ENCODE data around the gene CPSF4L. TPM values are rescaled to one million over a fixed set of nuclear protein-coding genes. Genes with fewer than 3 reads are reported as not detected.

Gene CPSF4L
- total and polyA plus RNA-seq, 2 of the 13 experiments (the other 11 are each of a cell fraction or from before 2014, with no cell fraction given) = 0.73 to 1.6 TPM

GRCh38 chr17:73203135-73203787 lies 58.4 kb downstream of the CPSF4L start:
- intact Hi-C loops (cut with micrococcal nuclease; ENCODE audit: unreplicated experiment) (loop anchor here (5.0 kb wide), 3 partner anchors 109 to 611 kb away; partner anchors contain the start of gene CDC42EP4), in situ Hi-C loops (cut with HindIII; ENCODE audit: extremely low pct_ligation_motif_present, low pct_unique_long_range_greater_than_20kb) (no loop called here)
- Histone ChIP-seq H3K4me3 (replicated peaks in 1 of 3; ENCODE audit: insufficient read depth in 1 of 3, low read depth in 2 of 3, low read length in 3 of 3) (peak overlapping the region in 2 of 3 experiments; percentile 2 to 36; a peak in 1 of 6 replicates), H3K27ac (ENCODE audit: extremely low read length, insufficient read depth, low read length) (peak overlapping the region; percentile 83), H2AFZ (ENCODE audit: low read length) (no peak overlapping the region), H3K4me1 (ENCODE audit: insufficient read depth, low read length) (peaks cover 70% of the 10 kb centered on the region), H4K20me1 (ENCODE audit: insufficient read depth, low read length) (peaks cover 3% of the 10 kb centered on the region; the same call in 1 of the 2 replicates), H3K79me2 (ENCODE audit: insufficient read depth, low read length) (peaks cover 12% of the 10 kb centered on the region), H3K36me3 (replicated peaks in 1 of 2; ENCODE audit: control insufficient read depth in 1 of 2, insufficient read depth in 2 of 2, low read length in 2 of 2) (peaks cover 26 to 66% of the 10 kb centered on the region in 2 experiments), H3K27me3 (ENCODE audit: control insufficient read depth in 1 of 2, insufficient read depth in 2 of 2, low read length in 2 of 2) (no peaks in the 10 kb centered on the region), H3K9ac (ENCODE audit: insufficient read depth, low read depth, low read length) (peak overlapping the region; percentile 57), H3K9me3 (ENCODE audit: low read length) (no peaks in the 10 kb centered on the region), H3K4me2 (ENCODE audit: low read depth, low read length) (peak overlapping the region; percentile 67)
- POLR2A ChIA-PET = interaction anchor here (0.6 to 4.4 kb wide), 9 partner anchors 9 to 711 kb away, joined by 3 to 47 read pairs (median 4); partner anchors contain the start of gene CDC42EP4
- CTCF ChIA-PET (ENCODE audit: low intra/inter-chr PET ratio, low total read pairs) = no interaction called here
- FAIRE-seq = peak; percentile 90
- BruUV-seq (replicated peaks) = no TSS peak
- peak; percentile 96 for DNase-seq (ENCODE audit: low spot score)
- WGBS (ENCODE audit: low lambda C conversion rate) = 14% methylated on average over 8 of the region's 8 CpGs
- peak; percentile 41 for ATAC-seq
- TF ChIP-seq ZNF644 (CRISPR knock-in tag; IDR thresholded peaks at IDR 0.05; ENCODE audit: low read depth) (0 out of 2 replicates have a peak, but pooled peaks have one; percentile 40), IRF9 (CRISPR knock-in tag; IDR thresholded peaks at IDR 0.05; ENCODE audit: borderline replicate concordance) (no peak), ZNF414 (CRISPR knock-in tag; IDR thresholded peaks at IDR 0.05) (no peak), ZNF563 (CRISPR knock-in tag; IDR thresholded peaks at IDR 0.05) (no peak), HMGA1 (CRISPR knock-in tag; conservative IDR thresholded peaks at IDR 0.05) (no peak), SIN3B (IDR thresholded peaks at IDR 0.05; ENCODE audit: low read length) (no peak), ZNF280D (CRISPR knock-in tag; IDR thresholded peaks at IDR 0.05) (no peak), CEBPG (CRISPR knock-in tag; IDR thresholded peaks at IDR 0.05) (peak; percentile 15), SRSF9 (IDR thresholded peaks at IDR 0.05; ENCODE audit: borderline replicate concordance, insufficient read depth, low read depth, low read length, poor library complexity, severe bottlenecking) (no peak), ZNF574 (CRISPR knock-in tag; IDR thresholded peaks at IDR 0.05) (peak; percentile 44), SMARCE1 (IDR thresholded peaks at IDR 0.05; ENCODE audit: borderline replicate concordance) (no peak), MED13 (CRISPR knock-in tag; IDR thresholded peaks at IDR 0.05) (0 out of 2 replicates have a peak, but pooled peaks have one; percentile 16), ZEB1 (IDR thresholded peaks at IDR 0.05; ENCODE audit: insufficient replicate concordance, low read depth) (no peak), TMF1 (CRISPR knock-in tag; IDR thresholded peaks at IDR 0.05; ENCODE audit: low read depth) (no peak), ZBTB34 (CRISPR knock-in tag; IDR thresholded peaks at IDR 0.05) (peak; percentile 34; the same call in 1 of the 2 replicates)

All from HepG2 (cell line).